Central memory CD8-positive, alpha-beta T cell (primary cell): Measurements from ENCODE around the gene GHRL.

Source experiments
- ATAC-seq: fragments of 150-1000 bp; cut with Tn5 transposase; replicated peaks from 2 replicates; pipeline ENCODE4 v1.10.0; 2022; ENCODE audit warnings: mild to moderate bottlenecking, moderate FRiP score, moderate number of reproducible peaks; ENCODE audit not compliant: poor library complexity, severe bottlenecking; ENCODE audit errors: extremely low read depth
- DNase-seq, 2 donors: peaks; one replicate each; pipeline ENCODE4 v3.0.0; 2021; ENCODE audit warnings: low spot score in 2 of 2
- H3K27ac Mint-ChIP-seq: one replicate; pipeline ENCODE4 v1.8.0; 2022; ENCODE audit warnings: low read depth, mild to moderate bottlenecking, moderate library complexity, mixed read lengths
- H3K27me3 Mint-ChIP-seq: one replicate; pipeline ENCODE4 v1.8.0; 2022; ENCODE audit warnings: mixed read lengths
- H3K36me3 Mint-ChIP-seq: one replicate; pipeline ENCODE4 v1.8.0; 2022; ENCODE audit warnings: mild to moderate bottlenecking, moderate library complexity, mixed read lengths; ENCODE audit not compliant: insufficient read depth
- H3K4me1 Mint-ChIP-seq: one replicate; pipeline ENCODE4 v1.8.0; 2022; ENCODE audit warnings: mixed read lengths
- H3K4me3 Mint-ChIP-seq: one replicate; pipeline ENCODE4 v1.8.0; 2022; ENCODE audit warnings: mild to moderate bottlenecking, moderate library complexity, mixed read lengths
- H3K9me3 Mint-ChIP-seq: one replicate; pipeline ENCODE4 v1.8.0; 2022; ENCODE audit warnings: mixed read lengths

The GHRL gene

GRCh38 chr3:10292505-10293419 lies at the start of gene GHRL:
TSS of gene GHRL (minus strand) at chr3:10292947. CDS start at chr3:10290180, 2,767 bp downstream.
- peaks cover 28% of the 10 kb centered on the region for H3K36me3 Mint-ChIP-seq
- no peaks in the 10 kb centered on the region for H3K9me3 Mint-ChIP-seq
- H3K27ac Mint-ChIP-seq = no peak within 1 kb of the TSS
- no peaks in the 10 kb centered on the region for H3K27me3 Mint-ChIP-seq
- peaks cover 6% of the 10 kb centered on the region for H3K4me1 Mint-ChIP-seq
- H3K4me3 Mint-ChIP-seq = no peak within 1 kb of the TSS
- DNase-seq = no peak
- ATAC-seq = peak; percentile 36

GRCh38 chr3:10341901-10342398 lies 49.2 kb upstream of the GHRL start:
- Mint-ChIP-seq H3K9me3 (no peaks in the 10 kb centered on the region), H3K4me1 (peaks cover 9% of the 10 kb centered on the region), H3K36me3 (peaks cover 3% of the 10 kb centered on the region), H3K4me3 (no peak overlapping the region), H3K27ac (no peak overlapping the region), H3K27me3 (peaks cover 20% of the 10 kb centered on the region)
- no peak for DNase-seq
- ATAC-seq = no peak

- Mint-ChIP-seq H3K4me3 (no peak overlapping the region), H3K27ac (peak overlapping the region; percentile 27), H3K4me1 (peaks cover 9% of the 10 kb centered on the region), H3K9me3 (no peaks in the 10 kb centered on the region), H3K36me3 (peaks cover 3% of the 10 kb centered on the region), H3K27me3 (peaks cover 20% of the 10 kb centered on the region)
- ATAC-seq = no peak
- no peak for DNase-seq
These were observed 47.7 kb upstream of the GHRL start for GRCh38 chr3:10340476-10340875.

- ATAC-seq = no peak
- H3K4me3 Mint-ChIP-seq = no peak overlapping the region
- peaks cover 20% of the 10 kb centered on the region for H3K27me3 Mint-ChIP-seq
- H3K9me3 Mint-ChIP-seq = no peaks in the 10 kb centered on the region
- peaks cover 9% of the 10 kb centered on the region for H3K4me1 Mint-ChIP-seq
- peak overlapping the region; percentile 27 for H3K27ac Mint-ChIP-seq
- DNase-seq = no peak
- peaks cover 2% of the 10 kb centered on the region for H3K36me3 Mint-ChIP-seq
These were observed 47.3 kb upstream of the GHRL start for GRCh38 chr3:10340046-10340445.

GRCh38 chr3:10339376-10339955 lies 46.7 kb upstream of the GHRL start:
- Mint-ChIP-seq H3K4me1 (peaks cover 9% of the 10 kb centered on the region), H3K27me3 (peaks cover 20% of the 10 kb centered on the region), H3K9me3 (no peaks in the 10 kb centered on the region), H3K4me3 (no peak overlapping the region), H3K36me3 (no peaks in the 10 kb centered on the region), H3K27ac (peak overlapping the region; percentile 27)
- DNase-seq (no peak), ATAC-seq (no peak)

GRCh38 chr3:10338591-10339353 lies 46.0 kb upstream of the GHRL start:
- Mint-ChIP-seq H3K9me3 (no peaks in the 10 kb centered on the region), H3K27ac (no peak overlapping the region), H3K4me1 (peaks cover 4% of the 10 kb centered on the region), H3K4me3 (no peak overlapping the region), H3K27me3 (peaks cover 13% of the 10 kb centered on the region), H3K36me3 (no peaks in the 10 kb centered on the region)
- no peak for DNase-seq
- ATAC-seq = no peak

- Mint-ChIP-seq H3K4me3 (no peak overlapping the region), H3K36me3 (no peaks in the 10 kb centered on the region), H3K27me3 (peaks cover 8% of the 10 kb centered on the region), H3K27ac (no peak overlapping the region), H3K9me3 (no peaks in the 10 kb centered on the region), H3K4me1 (no peaks in the 10 kb centered on the region)
- DNase-seq = no peak
- ATAC-seq = no peak
These were observed 45.4 kb upstream of the GHRL start for GRCh38 chr3:10338164-10338470.

GRCh38 chr3:10337323-10338163 lies 44.8 kb upstream of the GHRL start:
- H3K36me3 Mint-ChIP-seq = no peaks in the 10 kb centered on the region
- no peak overlapping the region for H3K4me3 Mint-ChIP-seq
- no peak overlapping the region for H3K27ac Mint-ChIP-seq
- no peaks in the 10 kb centered on the region for H3K4me1 Mint-ChIP-seq
- ATAC-seq (no peak), DNase-seq (no peak)
- H3K27me3 Mint-ChIP-seq = peaks cover 12% of the 10 kb centered on the region
- no peaks in the 10 kb centered on the region for H3K9me3 Mint-ChIP-seq

GRCh38 chr3:10336761-10337160 lies 44.0 kb upstream of the GHRL start:
- Mint-ChIP-seq H3K27me3 (peaks cover 19% of the 10 kb centered on the region), H3K27ac (no peak overlapping the region), H3K4me1 (no peaks in the 10 kb centered on the region), H3K9me3 (no peaks in the 10 kb centered on the region), H3K4me3 (no peak overlapping the region), H3K36me3 (no peaks in the 10 kb centered on the region)
- DNase-seq (no peak), ATAC-seq (no peak)

- no peaks in the 10 kb centered on the region for H3K4me1 Mint-ChIP-seq
- H3K27ac Mint-ChIP-seq = no peak overlapping the region
- no peak for ATAC-seq
- no peak overlapping the region for H3K4me3 Mint-ChIP-seq
- H3K27me3 Mint-ChIP-seq = peaks cover 27% of the 10 kb centered on the region
- DNase-seq = no peak
- no peaks in the 10 kb centered on the region for H3K36me3 Mint-ChIP-seq
- no peaks in the 10 kb centered on the region for H3K9me3 Mint-ChIP-seq
These were observed 43.3 kb upstream of the GHRL start for GRCh38 chr3:10335871-10336622.

- Mint-ChIP-seq H3K27me3 (peaks cover 29% of the 10 kb centered on the region), H3K4me1 (no peaks in the 10 kb centered on the region), H3K27ac (no peak overlapping the region), H3K9me3 (no peaks in the 10 kb centered on the region), H3K36me3 (no peaks in the 10 kb centered on the region), H3K4me3 (no peak overlapping the region)
- ATAC-seq (no peak), DNase-seq (no peak)
These were observed 42.5 kb upstream of the GHRL start for GRCh38 chr3:10335190-10335738.
